GM18867 (cell line): Measurements from ENCODE around the gene UBASH3A.

Source experiments
- ATAC-seq: cut with Tn5 transposase; IDR thresholded peaks from one replicate; pipeline ENCODE4 v1.9.1; 2021; ENCODE audit warnings: mild to moderate bottlenecking, moderate library complexity; ENCODE audit not compliant: unreplicated experiment

Gene UBASH3A, protein sequence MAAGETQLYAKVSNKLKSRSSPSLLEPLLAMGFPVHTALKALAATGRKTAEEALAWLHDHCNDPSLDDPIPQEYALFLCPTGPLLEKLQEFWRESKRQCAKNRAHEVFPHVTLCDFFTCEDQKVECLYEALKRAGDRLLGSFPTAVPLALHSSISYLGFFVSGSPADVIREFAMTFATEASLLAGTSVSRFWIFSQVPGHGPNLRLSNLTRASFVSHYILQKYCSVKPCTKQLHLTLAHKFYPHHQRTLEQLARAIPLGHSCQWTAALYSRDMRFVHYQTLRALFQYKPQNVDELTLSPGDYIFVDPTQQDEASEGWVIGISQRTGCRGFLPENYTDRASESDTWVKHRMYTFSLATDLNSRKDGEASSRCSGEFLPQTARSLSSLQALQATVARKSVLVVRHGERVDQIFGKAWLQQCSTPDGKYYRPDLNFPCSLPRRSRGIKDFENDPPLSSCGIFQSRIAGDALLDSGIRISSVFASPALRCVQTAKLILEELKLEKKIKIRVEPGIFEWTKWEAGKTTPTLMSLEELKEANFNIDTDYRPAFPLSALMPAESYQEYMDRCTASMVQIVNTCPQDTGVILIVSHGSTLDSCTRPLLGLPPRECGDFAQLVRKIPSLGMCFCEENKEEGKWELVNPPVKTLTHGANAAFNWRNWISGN

DNA sequence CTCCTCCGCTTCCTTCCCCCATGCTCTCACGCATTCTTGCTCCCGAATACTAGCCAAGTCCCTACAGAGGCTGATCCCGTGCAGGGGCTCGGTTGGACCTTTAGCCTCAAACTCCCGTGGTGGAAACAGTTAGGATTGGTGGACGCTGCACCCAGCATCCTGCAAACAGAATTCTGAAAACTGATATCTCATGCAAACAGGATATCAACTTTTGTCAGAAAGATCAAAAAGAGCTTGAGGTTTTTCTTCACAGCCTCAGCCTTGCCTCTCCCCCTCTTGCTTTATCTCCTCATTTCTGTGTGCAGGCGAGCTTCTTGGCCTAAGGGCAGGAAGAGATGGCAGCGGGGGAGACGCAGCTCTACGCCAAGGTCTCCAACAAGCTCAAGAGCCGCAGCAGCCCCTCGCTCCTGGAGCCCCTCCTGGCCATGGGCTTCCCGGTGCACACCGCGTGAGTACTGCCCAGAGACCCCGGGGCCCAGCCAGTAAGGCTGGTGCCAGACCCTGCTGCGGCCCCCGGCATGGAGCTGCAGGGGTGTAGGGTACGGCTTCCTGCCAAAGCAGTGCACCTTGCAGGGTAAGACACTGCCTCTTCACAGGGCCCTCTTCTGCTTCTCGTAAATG, at the start of gene UBASH3A:
Gene UBASH3A (plus strand): TSS at position 292 of the 621 bp plus-strand sequence. CDS start 44 bp downstream, at position 336.
- no peak for ATAC-seq

DNA sequence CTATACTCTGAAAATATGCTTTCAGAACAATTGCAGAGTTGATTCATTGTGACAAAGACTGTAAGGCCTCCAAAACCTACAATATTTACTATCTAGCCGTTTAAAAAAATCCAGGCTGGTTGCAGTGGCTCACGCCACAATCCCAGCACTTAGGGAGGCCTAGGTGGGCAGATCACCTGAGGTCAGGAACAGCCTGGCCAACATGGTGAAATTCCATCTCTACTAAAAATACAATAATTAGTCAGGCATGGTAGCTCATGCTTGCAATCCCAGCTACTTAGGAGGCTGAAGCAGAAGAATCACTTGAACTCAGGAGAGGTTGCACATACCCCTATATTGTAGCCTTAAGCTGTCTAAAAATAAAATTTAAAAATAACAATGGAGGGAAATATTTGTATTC, 47.7 kb upstream of the UBASH3A start:
- no peak for ATAC-seq

DNA sequence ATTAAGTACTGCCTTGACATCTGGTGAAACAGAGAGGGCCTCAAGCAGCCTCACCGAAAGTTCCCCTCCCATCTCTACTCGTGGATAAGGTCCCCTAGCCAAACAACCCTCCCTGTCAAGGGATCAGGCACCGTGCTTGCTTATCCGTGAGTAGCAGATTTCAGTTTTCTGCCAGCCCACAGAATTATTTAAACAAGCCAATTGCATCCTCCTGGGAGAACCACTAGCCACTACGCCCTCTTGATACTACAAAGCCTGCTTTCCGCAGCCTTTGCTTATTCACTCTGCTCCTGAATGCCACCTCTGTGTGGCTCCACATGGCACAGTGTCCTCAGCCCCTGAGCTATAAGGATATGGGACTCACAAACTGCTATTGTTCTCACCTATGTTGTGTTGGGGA, 47.1 kb upstream of the UBASH3A start:
- no peak for ATAC-seq

DNA sequence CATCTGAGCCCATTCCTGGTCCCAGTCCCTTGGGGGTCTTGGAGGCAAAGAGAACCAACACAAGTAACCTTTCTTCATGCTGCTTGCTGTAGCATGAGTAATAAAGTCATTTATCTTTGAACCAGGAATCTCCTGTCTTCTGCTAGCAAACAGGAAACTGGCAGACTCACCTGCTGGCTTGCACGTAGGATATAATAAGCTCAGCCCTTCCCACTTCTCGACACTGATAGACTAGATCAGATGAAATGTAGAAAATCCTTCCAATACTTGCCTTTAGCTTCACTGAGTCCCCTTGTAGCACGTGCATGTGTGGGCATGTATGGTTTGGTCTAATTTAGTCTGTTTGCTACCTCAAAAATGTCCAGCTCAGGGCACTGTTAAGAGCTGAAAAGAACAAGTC, 46.4 kb upstream of the UBASH3A start:
- no peak for ATAC-seq

DNA sequence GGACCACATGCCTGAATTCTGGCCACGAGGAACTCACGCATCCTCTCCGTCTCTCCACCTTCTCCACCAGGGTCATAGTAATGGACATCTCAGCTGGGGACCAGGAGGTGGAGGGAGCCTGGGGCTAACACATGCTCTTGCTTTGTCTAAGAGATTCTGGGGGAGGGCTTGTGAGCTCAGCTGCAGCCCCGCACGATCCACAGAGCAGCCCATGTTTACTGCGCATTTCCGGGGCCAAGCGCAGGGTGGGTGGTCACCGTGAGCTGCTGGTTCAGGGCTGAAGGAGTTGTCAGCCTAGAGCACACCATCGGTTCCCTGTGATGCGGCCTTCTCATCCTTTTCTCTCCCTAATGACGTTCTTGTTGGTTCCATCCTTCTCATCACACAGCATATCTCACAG, 45.4 kb upstream of the UBASH3A start:
- ATAC-seq = no peak

DNA sequence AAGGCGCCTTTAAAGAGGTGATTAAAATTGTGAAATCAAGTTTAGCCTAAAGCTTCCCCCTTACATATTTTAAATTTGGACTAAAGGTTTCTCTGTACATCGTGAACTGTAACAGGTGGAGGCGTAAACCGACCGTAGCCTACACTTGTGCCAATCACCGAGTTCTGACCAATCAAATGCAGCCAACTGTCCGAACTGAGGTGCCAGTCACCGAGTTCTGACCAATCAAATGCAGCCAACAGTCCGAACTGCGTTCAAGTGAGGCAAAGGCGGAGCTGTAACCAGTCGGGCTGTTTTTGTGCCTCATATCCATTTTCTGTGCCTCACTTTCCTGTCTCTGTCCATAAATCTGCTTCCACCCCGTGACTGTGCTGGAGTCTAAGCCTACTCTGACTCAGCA, 44.8 kb upstream of the UBASH3A start:
- no peak for ATAC-seq

DNA sequence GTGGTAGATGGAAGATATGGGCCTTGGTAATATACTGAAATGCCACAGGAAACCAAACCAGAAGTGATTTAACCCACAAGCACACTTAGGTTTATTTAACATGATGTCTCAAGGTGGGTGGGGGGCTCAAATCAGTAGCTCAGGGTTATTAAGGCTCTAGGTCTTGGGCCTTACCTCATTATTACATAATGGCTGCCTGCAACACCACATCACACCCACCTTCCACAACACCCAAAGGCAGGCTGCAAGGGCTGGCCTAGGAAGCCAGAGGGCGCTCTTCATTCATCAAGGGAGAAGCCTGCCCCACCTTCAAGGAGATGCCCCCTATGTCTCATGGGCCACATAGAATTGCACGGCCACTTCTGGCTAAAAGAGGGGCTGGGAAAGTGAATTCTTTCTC, 43.4 kb upstream of the UBASH3A start:
- ATAC-seq = no peak

DNA sequence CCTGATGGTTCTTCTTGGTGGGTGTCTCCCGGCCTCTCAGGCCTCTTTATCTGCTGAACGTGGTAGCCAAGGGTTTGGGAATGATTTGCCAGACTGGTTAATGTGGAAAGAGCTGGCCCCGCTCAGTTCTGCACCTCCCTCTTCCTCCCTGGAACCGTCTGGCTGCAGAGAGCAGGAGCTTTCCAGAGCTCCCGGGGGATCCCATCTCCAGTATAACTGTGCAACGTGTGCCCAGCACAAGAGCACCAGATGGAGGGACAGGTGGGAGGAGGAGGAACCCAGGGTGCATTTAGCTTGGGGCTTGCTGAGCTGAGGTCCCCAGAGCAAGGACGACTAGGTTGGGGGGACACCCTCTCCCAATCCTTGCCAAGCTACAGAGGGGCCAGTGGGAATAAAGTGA, 42.4 kb upstream of the UBASH3A start:
- ATAC-seq = no peak

DNA sequence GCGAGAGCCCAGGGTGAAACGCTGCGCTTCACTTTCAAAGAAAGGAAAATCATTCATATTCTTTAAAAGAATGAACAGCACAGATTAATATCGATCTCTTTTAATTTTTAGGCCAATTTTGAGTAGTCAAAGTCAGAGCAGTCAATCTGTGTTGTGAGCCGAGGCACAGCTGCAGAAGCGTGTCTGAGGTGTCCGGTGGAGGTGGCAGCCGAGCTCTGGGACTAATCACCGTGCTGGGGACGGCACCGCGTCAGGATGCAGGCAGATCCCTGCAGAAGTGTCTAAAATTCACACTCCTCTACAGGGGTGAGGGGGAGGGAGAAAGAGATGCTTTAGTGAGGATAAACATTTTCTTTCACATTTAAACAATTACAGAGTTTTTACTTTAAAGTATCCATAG, 41.5 kb upstream of the UBASH3A start:
- ATAC-seq = no peak

DNA sequence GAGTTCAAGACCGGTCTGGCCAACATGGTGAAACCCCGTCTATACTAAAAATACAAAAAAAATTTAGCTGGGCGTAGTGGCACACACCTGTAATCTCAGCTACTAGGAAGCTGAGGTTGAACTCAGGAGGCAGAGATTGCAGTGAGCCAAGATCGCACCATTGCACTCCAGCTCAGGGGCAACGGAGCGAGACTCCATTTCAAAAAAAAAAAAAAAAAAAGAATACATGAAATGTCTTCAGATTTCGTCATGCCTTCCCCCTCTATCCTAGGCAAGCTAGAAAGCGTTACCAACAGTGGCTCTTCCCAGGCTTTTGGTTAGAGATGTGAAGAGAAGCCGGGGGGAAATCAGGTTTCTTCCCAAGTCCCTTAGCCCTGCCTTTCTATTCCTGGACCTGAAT, 41.0 kb upstream of the UBASH3A start:
- no peak for ATAC-seq

DNA sequence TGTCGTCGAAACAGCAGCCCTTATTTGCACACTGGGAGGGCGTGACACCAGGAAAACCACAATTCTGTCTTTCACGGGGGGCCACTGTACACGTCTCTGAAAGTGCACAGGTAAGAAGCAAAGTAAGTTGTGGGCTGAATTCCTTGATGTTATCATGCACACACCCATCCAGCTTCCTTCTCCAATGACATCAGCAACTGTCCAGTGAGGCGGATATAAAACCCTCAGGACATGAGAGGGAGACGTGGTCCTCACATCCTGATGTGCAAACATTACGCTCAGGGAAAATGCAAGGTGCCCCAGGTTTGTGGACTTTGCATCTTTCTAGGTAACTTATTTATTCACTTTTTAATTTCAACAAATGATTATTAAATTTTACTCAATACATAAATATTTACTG, 40.4 kb upstream of the UBASH3A start:
- ATAC-seq = no peak

DNA sequence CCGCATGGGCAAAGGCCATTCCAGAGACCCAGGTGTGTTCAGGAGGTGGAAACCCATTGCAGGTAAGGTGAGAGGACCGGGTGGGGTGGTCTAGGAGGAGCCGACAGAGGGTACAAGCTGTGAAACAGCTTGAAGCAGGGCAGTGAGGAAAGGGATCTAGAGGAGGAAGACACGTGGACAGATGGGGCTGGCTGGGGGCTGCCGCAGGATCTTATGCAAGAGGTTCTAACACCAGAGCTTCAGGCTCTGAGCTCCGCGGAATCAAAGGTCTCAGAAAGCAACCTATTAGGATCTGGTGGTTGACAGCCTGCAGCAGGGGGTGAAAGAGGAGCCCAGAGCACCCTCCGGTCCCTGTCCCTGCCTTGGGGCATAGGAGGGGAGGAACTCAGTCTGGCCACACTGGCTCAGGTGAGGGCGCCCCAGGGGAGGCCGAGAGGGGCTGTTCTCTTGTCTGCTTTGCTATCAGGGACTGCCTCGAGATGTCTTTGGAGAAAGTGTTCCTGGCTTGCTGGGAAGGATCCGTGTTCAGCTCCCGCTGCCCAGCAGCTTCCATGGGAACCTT, 39.3 kb upstream of the UBASH3A start:
- ATAC-seq = no peak

DNA sequence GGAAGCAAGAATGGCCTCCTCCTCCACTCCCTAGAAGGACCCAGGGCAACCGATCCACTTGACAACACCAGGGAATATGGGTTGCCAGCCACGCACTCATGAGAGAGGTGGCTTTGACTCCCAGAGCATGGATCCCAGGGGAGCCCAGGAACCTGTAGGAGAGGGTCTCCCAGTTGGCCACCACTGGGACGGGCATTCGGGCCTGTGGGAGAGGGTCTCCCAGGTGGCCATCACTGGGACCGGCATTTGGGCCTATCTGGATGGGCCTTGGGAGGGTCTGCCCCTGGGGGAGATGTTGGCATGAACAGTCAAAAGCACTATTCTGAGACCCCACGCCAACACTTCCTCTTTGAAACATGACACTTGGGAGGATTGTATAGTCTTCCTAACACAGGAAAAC, 37.9 kb upstream of the UBASH3A start:
- no peak for ATAC-seq

DNA sequence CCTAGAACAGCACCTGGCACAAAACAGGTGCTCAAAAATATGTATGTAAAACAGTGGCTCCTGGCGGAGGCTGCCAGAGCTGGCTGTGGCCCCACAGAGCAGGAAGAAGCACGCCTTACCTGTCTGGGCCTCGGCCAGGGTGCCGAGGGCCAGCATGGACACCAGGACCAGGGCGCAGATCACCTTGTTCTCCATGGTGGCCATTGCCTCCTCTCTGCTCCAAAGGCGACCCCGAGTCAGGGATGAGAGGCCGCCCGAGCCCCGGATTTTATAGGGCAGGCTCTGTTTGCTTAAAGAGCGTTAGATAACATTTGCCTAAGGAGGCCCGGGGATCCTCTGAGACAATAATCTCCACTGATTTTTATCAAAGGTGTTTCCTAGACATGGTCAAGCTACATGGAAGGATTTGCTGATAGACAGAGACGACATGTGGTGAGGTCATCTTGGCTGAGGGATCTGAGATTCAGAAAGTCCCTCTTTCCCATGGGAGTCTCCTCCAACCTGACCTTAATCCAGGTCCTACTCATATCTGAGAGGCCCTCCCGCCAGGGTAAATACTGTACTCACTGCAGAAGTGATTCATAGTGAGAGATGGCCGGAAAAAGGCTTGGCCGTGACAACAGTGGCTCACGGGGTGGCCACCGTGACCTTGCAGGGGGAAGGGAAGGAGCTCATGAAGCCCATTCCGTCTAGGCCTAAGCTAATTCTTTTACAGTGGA, 37.3 kb upstream of the UBASH3A start, which contains the start of gene TFF1:
Gene TFF1 (minus strand): TSS at position 244 of the 719 bp plus-strand sequence. CDS start 40 bp downstream, at position 204.
- no peak for ATAC-seq

DNA sequence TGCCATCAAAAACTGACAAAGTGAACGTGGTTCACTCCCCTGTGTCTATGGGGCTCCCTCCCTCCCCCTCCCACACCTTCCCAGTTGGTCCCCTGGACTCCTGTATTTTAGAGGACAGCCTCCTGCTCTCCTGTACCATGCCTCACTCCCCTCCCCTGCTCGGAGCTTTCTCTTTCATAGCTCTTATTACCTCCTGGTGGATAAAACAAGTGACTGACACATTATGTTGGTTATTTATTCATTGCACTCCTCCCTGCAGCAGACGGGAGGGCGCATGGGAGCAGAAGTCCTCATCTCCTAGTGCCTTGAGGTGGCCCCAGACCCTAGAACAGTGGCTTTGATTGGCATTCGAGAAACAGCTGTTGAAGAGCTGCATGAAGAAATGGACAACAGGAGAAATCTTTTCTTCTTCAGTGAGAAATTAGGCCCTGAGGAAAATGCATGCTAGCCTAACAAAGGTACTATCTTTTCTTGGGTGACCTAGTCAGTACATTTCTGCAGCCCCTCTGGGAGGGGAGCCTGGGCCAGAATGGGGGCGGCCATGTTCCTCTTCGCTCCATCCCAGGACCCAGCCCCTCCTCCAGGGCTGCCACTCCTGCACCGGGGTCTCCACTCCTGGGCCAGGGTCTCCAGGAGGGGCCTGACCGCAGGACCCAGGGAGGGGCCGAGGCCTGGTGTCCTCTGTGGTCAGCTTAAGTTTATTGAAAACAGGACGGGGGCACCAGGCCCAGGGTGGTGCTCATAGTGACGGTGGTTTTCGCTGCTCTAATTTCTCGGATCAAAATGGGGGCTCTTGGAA, 36.1 kb upstream of the UBASH3A start:
- ATAC-seq = no peak

DNA sequence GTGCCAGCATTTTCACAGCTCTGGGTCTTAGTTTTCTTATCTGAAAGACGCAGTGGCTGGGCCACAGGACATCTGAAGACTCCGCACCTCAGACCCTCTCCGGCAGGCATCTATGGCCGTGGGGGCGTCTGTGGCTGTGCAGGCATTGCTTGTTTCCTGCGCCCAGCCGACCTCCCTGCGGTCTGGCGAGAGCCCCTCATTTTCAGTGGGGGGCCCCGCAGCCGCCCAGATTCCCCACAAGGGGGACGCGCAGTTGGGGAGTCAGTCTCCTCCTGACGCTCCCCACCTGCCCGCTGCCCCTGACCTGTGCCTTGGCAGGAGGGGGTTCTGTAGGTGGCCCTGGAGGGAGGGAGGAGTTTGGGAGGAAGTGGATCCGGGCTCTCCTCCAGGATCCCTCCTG, 33.9 kb upstream of the UBASH3A start:
- ATAC-seq = no peak

DNA sequence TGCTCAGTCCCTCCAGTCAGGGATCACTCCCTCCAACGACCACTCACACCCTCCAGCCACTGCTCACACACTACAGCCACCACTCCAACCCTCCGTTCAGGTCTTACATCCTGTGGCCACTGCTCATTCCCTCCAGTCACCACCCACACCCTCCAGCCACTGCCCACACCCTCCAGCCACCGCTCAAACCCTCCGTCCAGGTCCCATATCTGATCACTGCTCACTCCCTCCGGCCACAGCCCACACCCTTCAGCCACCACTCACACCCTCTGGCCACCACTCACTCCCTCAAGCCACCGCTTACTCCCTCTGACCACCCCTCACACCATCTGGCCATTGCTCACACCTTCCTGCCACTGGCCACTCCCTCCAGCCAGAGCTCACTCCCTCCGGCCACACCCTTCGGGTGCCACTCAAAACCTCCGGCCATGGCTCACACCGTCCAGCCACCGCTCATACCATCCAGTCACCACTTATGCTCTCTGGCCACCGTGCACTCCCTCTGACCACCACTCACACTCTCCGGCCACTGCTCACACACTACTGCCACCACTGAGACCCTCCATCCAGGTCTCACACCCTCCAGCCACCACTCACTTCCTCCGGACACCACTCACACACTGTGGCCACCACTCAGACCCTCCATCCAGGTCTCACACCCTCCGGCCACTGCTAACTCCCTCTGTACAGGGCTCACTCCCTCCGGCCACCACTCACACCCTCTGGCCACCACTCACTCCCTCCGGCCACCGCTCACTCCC, 32.6 kb upstream of the UBASH3A start:
- ATAC-seq = no peak

DNA sequence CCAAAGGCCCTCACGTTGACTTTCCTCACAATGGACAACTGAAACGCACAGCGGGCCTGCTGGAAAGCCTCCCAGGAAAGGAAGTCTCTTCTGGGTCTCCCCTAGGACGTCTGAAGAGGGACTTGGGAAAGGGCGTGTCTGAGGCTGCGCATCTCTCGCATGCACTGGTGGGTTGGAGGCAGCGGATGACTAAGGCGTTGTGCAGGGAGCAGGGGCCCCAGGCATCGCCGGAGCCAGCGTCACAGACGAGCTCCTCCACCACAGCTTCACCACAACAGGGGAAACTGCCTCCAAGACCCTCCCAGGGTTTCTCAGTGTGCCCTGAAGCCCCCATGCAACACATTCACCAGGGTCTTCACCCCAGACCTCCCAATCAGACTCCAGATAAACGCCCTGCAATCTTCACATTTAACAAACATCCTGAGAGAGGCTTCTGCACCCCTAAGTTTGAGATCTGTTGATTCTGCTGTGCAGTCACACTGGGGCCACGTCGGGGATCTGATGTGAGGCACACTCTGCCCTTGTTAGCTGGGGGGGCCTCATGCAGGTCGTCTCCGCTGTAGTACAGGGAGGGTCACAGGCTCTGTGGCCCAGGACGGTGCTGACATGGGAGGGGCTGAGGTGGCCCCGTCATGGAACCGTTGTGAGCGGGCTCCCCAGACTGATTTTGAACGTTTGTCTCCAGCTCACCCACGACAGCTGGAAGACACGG, 30.4 kb upstream of the UBASH3A start:
- ATAC-seq = no peak
